Natural killer cell (primary cell): Measurements from ENCODE around the gene RUFY1. TPM values are rescaled to one million over a fixed set of nuclear protein-coding genes. Genes with fewer than 3 reads are reported as not detected.

Source experiments
- ATAC-seq, 3 donors: fragments of 150-1000 bp in 2 of 3; fragments of 200-7000 bp in 1 of 3; cut with Tn5 transposase; 1 replicate in 1 of 3; 2 replicates in 2 of 3; pipeline ENCODE4 v1.10.0; 2021; ENCODE audit warnings: mild to moderate bottlenecking in 2 of 3, moderate library complexity in 2 of 3
- DNase-seq, 2 donors: peaks; one replicate each; pipeline versions ENCODE4 v3.0.0 to v3.0.0-alpha.2; 2013 to 2021; ENCODE audit warnings: mixed read lengths in 1 of 2
- H3K27ac ChIP-seq: one replicate; pipeline ENCODE4 v1.5.1; 2013; ENCODE audit warnings: mild to moderate bottlenecking, low read length
- H3K27me3 ChIP-seq: one replicate; pipeline ENCODE4 v1.6.1; 2013; ENCODE audit warnings: low read length; ENCODE audit not compliant: control insufficient read depth, insufficient read depth
- H3K36me3 ChIP-seq: one replicate; pipeline ENCODE4 v1.6.1; 2013; ENCODE audit warnings: low read length; ENCODE audit not compliant: control insufficient read depth, insufficient read depth
- H3K4me1 ChIP-seq: one replicate; pipeline ENCODE4 v1.6.1; 2013; ENCODE audit warnings: low read length; ENCODE audit not compliant: control insufficient read depth, insufficient read depth
- H3K4me3 ChIP-seq: one replicate; pipeline ENCODE4 v1.5.1; 2013; ENCODE audit warnings: low read length
- H3K9me3 ChIP-seq: one replicate; pipeline ENCODE4 v1.6.1; 2013; ENCODE audit warnings: low read length; ENCODE audit not compliant: control insufficient read depth, insufficient read depth
- H3K27ac Mint-ChIP-seq, 2 donors: one replicate each; pipeline ENCODE4 v1.8.0; 2022; ENCODE audit warnings: mild to moderate bottlenecking in 2 of 2, mixed read lengths in 2 of 2, moderate library complexity in 1 of 2
- H3K27me3 Mint-ChIP-seq, 2 donors: one replicate each; pipeline ENCODE4 v1.8.0; 2022; ENCODE audit warnings: low read depth in 2 of 2, mixed read lengths in 2 of 2
- H3K36me3 Mint-ChIP-seq: one replicate; pipeline ENCODE4 v1.8.0; 2022; ENCODE audit warnings: mixed read lengths
- H3K4me1 Mint-ChIP-seq, 2 donors: one replicate each; pipeline ENCODE4 v1.8.0; 2022; ENCODE audit warnings: mixed read lengths in 2 of 2
- H3K4me3 Mint-ChIP-seq: one replicate; pipeline ENCODE4 v1.8.0; 2022; ENCODE audit warnings: mild to moderate bottlenecking, moderate library complexity, mixed read lengths
- H3K9me3 Mint-ChIP-seq, 2 donors: one replicate each; pipeline ENCODE4 v1.8.0; 2022; ENCODE audit warnings: mixed read lengths in 2 of 2
- CTCF ChIP-seq: fragments of 200-600 bp; IDR thresholded peaks from one replicate; pipeline ENCODE4 v1.8.0; 2022; ENCODE audit warnings: antibody characterized with exemption
- WGBS: methylation state at CpG from one replicate; pipeline ENCODE4 v1.1.7; 2013; ENCODE audit warnings: missing lambda C conversion rate; ENCODE audit not compliant: insufficient coverage; 5-methylcytosine and 5-hydroxymethylcytosine counted together
- intact Hi-C: fragments of 100-400 bp; cut with micrococcal nuclease; formaldehyde crosslinking; loops from one replicate; pipeline ENCODE4 v1.14.2; 2022
- total RNA-seq, 4 donors: library from RNA; stranded (reverse); fragments of 120-200 nt in 1 of 4; gene quantifications; one replicate each; pipeline versions ENCODE4 v1.2.3 to v1.2.4, GENCODE V29; 2013 to 2022

Gene RUFY1
- total RNA-seq, 3 donors from 2014 or later (not counting 1 experiment from before 2014, with no cell fraction given), result 40.4 to 48.7 (median 46.6) TPM

DNA sequence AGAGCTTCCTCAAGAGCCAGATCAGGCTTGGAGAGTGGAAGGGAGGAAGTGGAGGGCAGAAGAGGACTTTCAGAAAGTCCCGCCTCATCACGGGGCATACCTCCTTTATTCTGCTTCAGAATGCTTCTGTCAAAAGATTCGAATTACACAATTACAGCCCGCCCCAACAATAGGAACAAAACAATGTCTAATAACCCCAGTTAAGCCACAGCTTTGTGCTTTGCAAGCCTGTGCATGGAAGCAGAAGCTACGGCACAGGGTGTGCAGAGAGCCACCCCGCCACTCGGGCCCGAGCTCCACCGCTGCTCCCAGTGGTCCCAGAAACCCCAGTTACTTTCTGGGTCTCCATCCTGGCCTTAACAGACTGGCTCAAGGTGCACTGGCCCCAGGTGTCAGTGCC is 49.6 kb downstream of the RUFY1 start:
- Mint-ChIP-seq H3K27me3 (no peaks in the 10 kb centered on the region), H3K4me3 (no peak overlapping the region), H3K9me3 (no peaks in the 10 kb centered on the region), H3K27ac (no peak overlapping the region), H3K4me1 (no peaks in the 10 kb centered on the region), H3K36me3 (peaks cover 11% of the 10 kb centered on the region)
- Histone ChIP-seq H3K27ac (no peak overlapping the region), H3K4me3 (no peak overlapping the region), H3K27me3 (no peaks in the 10 kb centered on the region), H3K4me1 (no peaks in the 10 kb centered on the region), H3K9me3 (no peaks in the 10 kb centered on the region), H3K36me3 (peaks cover 56% of the 10 kb centered on the region)
- intact Hi-C loops, result no loop called here
- no peak for ATAC-seq
- no peak for TF ChIP-seq CTCF
- WGBS, result 91% methylated on average over 9 of the region's 9 CpGs
- DNase-seq, result no peak

GRCh38 chr5:179601871-179602625 is 51.7 kb downstream of the RUFY1 start:
- no peaks in the 10 kb centered on the region for H3K4me1 ChIP-seq
- peaks cover 11% of the 10 kb centered on the region for H3K36me3 Mint-ChIP-seq
- no peak overlapping the region for H3K27ac Mint-ChIP-seq
- no peaks in the 10 kb centered on the region for H3K4me1 Mint-ChIP-seq
- ATAC-seq (no peak), DNase-seq (no peak)
- peaks cover 60% of the 10 kb centered on the region for H3K36me3 ChIP-seq
- H3K27me3 Mint-ChIP-seq, result no peaks in the 10 kb centered on the region
- H3K27ac ChIP-seq, result no peak overlapping the region
- WGBS, result 97% methylated on average over 18 of the region's 18 CpGs
- H3K9me3 ChIP-seq, result no peaks in the 10 kb centered on the region
- intact Hi-C loops, result no loop called here
- no peak overlapping the region for H3K4me3 Mint-ChIP-seq
- H3K4me3 ChIP-seq, result no peak overlapping the region
- no peak for TF ChIP-seq CTCF
- H3K27me3 ChIP-seq, result no peaks in the 10 kb centered on the region
- no peaks in the 10 kb centered on the region for H3K9me3 Mint-ChIP-seq

- no peak overlapping the region for H3K27ac Mint-ChIP-seq
- no peaks in the 10 kb centered on the region for H3K4me1 Mint-ChIP-seq
- WGBS, result 97% methylated on average over 12 of the region's 12 CpGs
- no peak overlapping the region for H3K4me3 ChIP-seq
- ATAC-seq (no peak), DNase-seq (no peak)
- intact Hi-C loops, result no loop called here
- H3K27me3 ChIP-seq, result no peaks in the 10 kb centered on the region
- peaks cover 60% of the 10 kb centered on the region for H3K36me3 ChIP-seq
- H3K9me3 ChIP-seq, result no peaks in the 10 kb centered on the region
- no peak for TF ChIP-seq CTCF
- H3K9me3 Mint-ChIP-seq, result no peaks in the 10 kb centered on the region
- H3K4me3 Mint-ChIP-seq, result no peak overlapping the region
- H3K4me1 ChIP-seq, result no peaks in the 10 kb centered on the region
- peaks cover 9% of the 10 kb centered on the region for H3K36me3 Mint-ChIP-seq
- no peaks in the 10 kb centered on the region for H3K27me3 Mint-ChIP-seq
- H3K27ac ChIP-seq, result no peak overlapping the region
Observed at GRCh38 chr5:179603308-179603707, 53.0 kb downstream of the RUFY1 start.
